Measurements from ENCODE around the gene SMARCC1.

DNA sequence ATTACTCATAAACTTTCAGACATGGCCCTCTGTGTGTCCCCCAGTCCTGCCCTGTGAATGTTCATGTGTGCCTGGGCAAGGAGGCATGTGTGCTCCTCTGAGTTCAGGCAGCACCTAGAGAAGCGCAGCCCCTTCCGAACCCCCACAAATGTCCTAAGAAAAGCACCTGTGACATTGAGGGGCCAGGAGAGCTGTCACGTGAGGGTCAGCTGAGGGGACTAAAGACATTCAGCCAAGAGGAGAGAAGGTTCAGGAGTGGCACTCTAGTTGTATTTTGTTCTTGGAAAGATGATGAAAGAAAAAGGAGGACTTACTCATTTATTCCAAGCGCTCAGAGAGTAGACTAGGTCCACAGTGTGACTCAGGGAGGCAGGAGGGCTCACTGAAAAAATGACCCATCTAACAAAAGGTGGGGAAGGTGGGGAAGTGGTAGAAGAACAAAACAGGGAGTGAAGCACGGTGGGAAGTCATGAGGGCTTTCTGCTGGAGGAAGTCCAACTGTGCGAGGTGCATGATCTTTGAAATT is 240.0 kb downstream of the SMARCC1 start:
- TF ChIP-seq CTCF (IDR thresholded peaks at IDR 0.05; ENCODE audit: insufficient read depth, low read length, poor library complexity, severe bottlenecking) (no peak), EZH2phosphoT487 (conservative IDR thresholded peaks at IDR 0.05; ENCODE audit: low read length) (no peak)
